ENCODE data around the gene COX6A1. TPM values are rescaled to one million over a fixed set of nuclear protein-coding genes. Genes with fewer than 3 reads are reported as not detected.
A peak's percentile ranks its signal among the peaks of the same experiment; 100 is the strongest.

COX6A1 gene
- 833 TPM for polyA plus RNA-seq (2013, experiment 1 of 2)
- 817 TPM for polyA plus RNA-seq (2013, experiment 2 of 2)

- H4K5ac ChIP-seq (ENCODE audit: low read length), result no peak within 1 kb of the TSS
- H2BK5ac ChIP-seq (ENCODE audit: low read length), result no peak within 1 kb of the TSS
- no peak within 1 kb of the TSS for H2BK120ac ChIP-seq (ENCODE audit: low read depth, low read length)
- H3K27me3 ChIP-seq (ENCODE audit: insufficient read depth, low read length, poor library complexity), result no peaks in the 10 kb centered on the region
- H3K27ac ChIP-seq (ENCODE audit: low read depth, low read length), result peak within 1 kb of the TSS; percentile 80
- peaks cover 17% of the 10 kb centered on the region for H3K79me2 ChIP-seq (ENCODE audit: control insufficient read depth, insufficient read depth, low read length)
- H3K4me1 ChIP-seq (ENCODE audit: control insufficient read depth, low read depth, low read length), result no peaks in the 10 kb centered on the region
- peak; percentile 100 for DNase-seq
- no peaks in the 10 kb centered on the region for H3K36me3 ChIP-seq (ENCODE audit: control insufficient read depth, insufficient read depth, low read length)
- H3K4ac ChIP-seq (ENCODE audit: low read depth, low read length), result no peak within 1 kb of the TSS
- peak within 1 kb of the TSS; percentile 83 for H3K4me2 ChIP-seq (ENCODE audit: low read length)
- H3K56ac ChIP-seq (ENCODE audit: low read length), result peak within 1 kb of the TSS; percentile 95
- no peak within 1 kb of the TSS for H2BK15ac ChIP-seq (replicated peaks; ENCODE audit: low read depth)
- no CpG with 5 or more reads among the region's 59 CpGs for WGBS (ENCODE audit: extremely low coverage, insufficient coverage, low lambda C conversion rate)
- no peak within 1 kb of the TSS for H3K23ac ChIP-seq (ENCODE audit: low read length)
- H4K8ac ChIP-seq (ENCODE audit: low read depth, low read length), result peak within 1 kb of the TSS; percentile 41
- peak within 1 kb of the TSS; percentile 86 for H3K9ac ChIP-seq (ENCODE audit: low read length)
- no peak within 1 kb of the TSS for H3K18ac ChIP-seq (ENCODE audit: low read length)
- H3K4me3 ChIP-seq (ENCODE audit: low read length), result peak within 1 kb of the TSS; percentile 70
- peaks cover 4% of the 10 kb centered on the region for H3K79me1 ChIP-seq (ENCODE audit: low read length)
- H2AK5ac ChIP-seq (ENCODE audit: low read length), result no peak within 1 kb of the TSS
These were observed at the start of gene COX6A1 for GRCh38 chr12:120437735-120438494. Gene COX6A1 (plus strand): TSS chr12:120438113. CDS start chr12:120438127, 14 bp downstream.

- DNase-seq, result peak; percentile 75
- no peak overlapping the region for H2AK5ac ChIP-seq (ENCODE audit: low read length)
- no peak overlapping the region for H2BK120ac ChIP-seq (ENCODE audit: low read depth, low read length)
- peak overlapping the region; percentile 32 for H3K4me3 ChIP-seq (ENCODE audit: low read length)
- H3K4me2 ChIP-seq (ENCODE audit: low read length), result peak overlapping the region; percentile 76
- no CpG with 5 or more reads among the region's 24 CpGs for WGBS (ENCODE audit: extremely low coverage, insufficient coverage, low lambda C conversion rate)
- H3K4me1 ChIP-seq (ENCODE audit: control insufficient read depth, low read depth, low read length), result no peaks in the 10 kb centered on the region
- no peak overlapping the region for H4K8ac ChIP-seq (ENCODE audit: low read depth, low read length)
- no peaks in the 10 kb centered on the region for H3K36me3 ChIP-seq (ENCODE audit: control insufficient read depth, insufficient read depth, low read length)
- H3K79me2 ChIP-seq (ENCODE audit: control insufficient read depth, insufficient read depth, low read length), result no peaks in the 10 kb centered on the region
- no peak overlapping the region for H3K18ac ChIP-seq (ENCODE audit: low read length)
- H3K9ac ChIP-seq (ENCODE audit: low read length), result peak overlapping the region; percentile 27
- peak overlapping the region; percentile 86 for H3K56ac ChIP-seq (ENCODE audit: low read length)
- no peak overlapping the region for H3K27ac ChIP-seq (ENCODE audit: low read depth, low read length)
- no peak overlapping the region for H4K5ac ChIP-seq (ENCODE audit: low read length)
- no peak overlapping the region for H2BK15ac ChIP-seq (replicated peaks; ENCODE audit: low read depth)
- no peak overlapping the region for H3K4ac ChIP-seq (ENCODE audit: low read depth, low read length)
- no peak overlapping the region for H3K23ac ChIP-seq (ENCODE audit: low read length)
- no peaks in the 10 kb centered on the region for H3K79me1 ChIP-seq (ENCODE audit: low read length)
- H3K27me3 ChIP-seq (ENCODE audit: insufficient read depth, low read length, poor library complexity), result no peaks in the 10 kb centered on the region
- no peak overlapping the region for H2BK5ac ChIP-seq (ENCODE audit: low read length)
These were observed 49.0 kb upstream of the COX6A1 start for GRCh38 chr12:120388691-120389481.

- whole genome bisulfite sequencing (ENCODE audit: extremely low coverage, insufficient coverage, low lambda C conversion rate), result no CpG with 5 or more reads among the region's 1 CpG
- Histone ChIP-seq H2BK5ac (ENCODE audit: low read length) (no peak overlapping the region), H2BK15ac (replicated peaks; ENCODE audit: low read depth) (no peak overlapping the region), H4K8ac (ENCODE audit: low read depth, low read length) (no peak overlapping the region), H3K4ac (ENCODE audit: low read depth, low read length) (no peak overlapping the region), H3K56ac (ENCODE audit: low read length) (no peak overlapping the region), H3K4me2 (ENCODE audit: low read length) (no peak overlapping the region), H3K18ac (ENCODE audit: low read length) (no peak overlapping the region), H3K4me1 (ENCODE audit: control insufficient read depth, low read depth, low read length) (no peaks in the 10 kb centered on the region), H3K27me3 (ENCODE audit: insufficient read depth, low read length, poor library complexity) (no peaks in the 10 kb centered on the region), H3K36me3 (ENCODE audit: control insufficient read depth, insufficient read depth, low read length) (no peaks in the 10 kb centered on the region), H3K4me3 (ENCODE audit: low read length) (no peak overlapping the region), H2BK120ac (ENCODE audit: low read depth, low read length) (no peak overlapping the region), H3K27ac (ENCODE audit: low read depth, low read length) (no peak overlapping the region), H3K79me2 (ENCODE audit: control insufficient read depth, insufficient read depth, low read length) (no peaks in the 10 kb centered on the region), H4K5ac (ENCODE audit: low read length) (no peak overlapping the region), H3K79me1 (ENCODE audit: low read length) (no peaks in the 10 kb centered on the region), H2AK5ac (ENCODE audit: low read length) (peak overlapping the region; percentile 45), H3K9ac (ENCODE audit: low read length) (no peak overlapping the region), H3K23ac (ENCODE audit: low read length) (no peak overlapping the region)
- no peak for DNase-seq
These were observed 47.3 kb upstream of the COX6A1 start for GRCh38 chr12:120390540-120391120.

- Histone ChIP-seq H2BK5ac (ENCODE audit: low read length) (no peak overlapping the region), H3K27me3 (ENCODE audit: insufficient read depth, low read length, poor library complexity) (no peaks in the 10 kb centered on the region), H3K79me1 (ENCODE audit: low read length) (no peaks in the 10 kb centered on the region), H2BK120ac (ENCODE audit: low read depth, low read length) (no peak overlapping the region), H3K56ac (ENCODE audit: low read length) (peak overlapping the region; percentile 80), H3K36me3 (ENCODE audit: control insufficient read depth, insufficient read depth, low read length) (no peaks in the 10 kb centered on the region), H3K4me3 (ENCODE audit: low read length) (no peak overlapping the region), H4K5ac (ENCODE audit: low read length) (no peak overlapping the region), H3K79me2 (ENCODE audit: control insufficient read depth, insufficient read depth, low read length) (no peaks in the 10 kb centered on the region), H2BK15ac (replicated peaks; ENCODE audit: low read depth) (no peak overlapping the region), H3K18ac (ENCODE audit: low read length) (no peak overlapping the region), H3K27ac (ENCODE audit: low read depth, low read length) (peak overlapping the region; percentile 36), H2AK5ac (ENCODE audit: low read length) (no peak overlapping the region), H4K8ac (ENCODE audit: low read depth, low read length) (no peak overlapping the region), H3K9ac (ENCODE audit: low read length) (peak overlapping the region; percentile 56), H3K4ac (ENCODE audit: low read depth, low read length) (no peak overlapping the region), H3K4me2 (ENCODE audit: low read length) (peak overlapping the region; percentile 41), H3K4me1 (ENCODE audit: control insufficient read depth, low read depth, low read length) (no peaks in the 10 kb centered on the region), H3K23ac (ENCODE audit: low read length) (no peak overlapping the region)
- no CpG with 5 or more reads among the region's 18 CpGs for WGBS (ENCODE audit: extremely low coverage, insufficient coverage, low lambda C conversion rate)
- peak; percentile 81 for DNase-seq
These were observed 43.2 kb upstream of the COX6A1 start for GRCh38 chr12:120394483-120395367.

- H3K4me1 ChIP-seq (ENCODE audit: control insufficient read depth, low read depth, low read length), result no peaks in the 10 kb centered on the region
These were observed 39.9 kb upstream of the COX6A1 start for GRCh38 chr12:120397824-120398540.

More at GRCh38 chr12:120397824-120398540, 39.9 kb upstream of the COX6A1 start:
- Histone ChIP-seq H3K4me2 (ENCODE audit: low read length) (no peak overlapping the region), H3K56ac (ENCODE audit: low read length) (no peak overlapping the region), H3K79me2 (ENCODE audit: control insufficient read depth, insufficient read depth, low read length) (no peaks in the 10 kb centered on the region), H4K5ac (ENCODE audit: low read length) (no peak overlapping the region), H2BK120ac (ENCODE audit: low read depth, low read length) (no peak overlapping the region), H3K9ac (ENCODE audit: low read length) (no peak overlapping the region), H4K8ac (ENCODE audit: low read depth, low read length) (no peak overlapping the region), H3K79me1 (ENCODE audit: low read length) (no peaks in the 10 kb centered on the region), H3K23ac (ENCODE audit: low read length) (no peak overlapping the region), H3K4ac (ENCODE audit: low read depth, low read length) (no peak overlapping the region), H2AK5ac (ENCODE audit: low read length) (no peak overlapping the region), H3K4me3 (ENCODE audit: low read length) (no peak overlapping the region), H3K36me3 (ENCODE audit: control insufficient read depth, insufficient read depth, low read length) (no peaks in the 10 kb centered on the region), H3K27me3 (ENCODE audit: insufficient read depth, low read length, poor library complexity) (no peaks in the 10 kb centered on the region), H3K18ac (ENCODE audit: low read length) (no peak overlapping the region), H2BK15ac (replicated peaks; ENCODE audit: low read depth) (no peak overlapping the region), H3K27ac (ENCODE audit: low read depth, low read length) (no peak overlapping the region), H2BK5ac (ENCODE audit: low read length) (no peak overlapping the region)
- WGBS (ENCODE audit: extremely low coverage, insufficient coverage, low lambda C conversion rate), result no CpG with 5 or more reads among the region's 33 CpGs
- DNase-seq, result no peak
